COLO668 (cell line): Measurements from ENCODE around the gene MEDAG.

ENCODE experiments used
- DNase-seq: peaks from one replicate; lab custom pipeline; 2025; ENCODE audit not compliant: unreplicated experiment; lab: John Stamatoyannopoulos, UW

Gene MEDAG

GRCh38 chr13:30936971-30937370 lies 30.9 kb downstream of the MEDAG start:
- no peak for DNase-seq

GRCh38 chr13:30943881-30944280 lies 37.8 kb downstream of the MEDAG start:
- no peak for DNase-seq

- no peak for DNase-seq
These were observed 51.3 kb downstream of the MEDAG start for GRCh38 chr13:30957258-30957943.

GRCh38 chr13:30959678-30960077 lies 53.6 kb downstream of the MEDAG start:
- DNase-seq = no peak

- DNase-seq = no peak
These were observed 57.7 kb downstream of the MEDAG start for GRCh38 chr13:30963791-30964190.

GRCh38 chr13:30965380-30965779 lies 59.3 kb downstream of the MEDAG start:
- DNase-seq = no peak

- no peak for DNase-seq
These were observed 60.0 kb downstream of the MEDAG start for GRCh38 chr13:30966101-30966500.

GRCh38 chr13:30968846-30969245 lies 62.8 kb downstream of the MEDAG start:
- DNase-seq = no peak

GRCh38 chr13:30971575-30971974 lies 65.5 kb downstream of the MEDAG start:
- DNase-seq = no peak

- no peak for DNase-seq
These were observed 66.9 kb downstream of the MEDAG start for GRCh38 chr13:30972888-30973377.

GRCh38 chr13:30974350-30974749 lies 68.3 kb downstream of the MEDAG start:
- DNase-seq = no peak
